NCI-H128 (cell line): ENCODE results near the gene RBMS1.
"Not testable (repeated sequence)": the region's sequence is repeated elsewhere in the genome, so short reads cannot be mapped to it uniquely, and the experiment has no call there.

ENCODE experiments used
- DNase-seq: peaks from one replicate; lab custom pipeline; 2025; ENCODE audit not compliant: unreplicated experiment; lab: John Stamatoyannopoulos, UW

Gene RBMS1

DNA sequence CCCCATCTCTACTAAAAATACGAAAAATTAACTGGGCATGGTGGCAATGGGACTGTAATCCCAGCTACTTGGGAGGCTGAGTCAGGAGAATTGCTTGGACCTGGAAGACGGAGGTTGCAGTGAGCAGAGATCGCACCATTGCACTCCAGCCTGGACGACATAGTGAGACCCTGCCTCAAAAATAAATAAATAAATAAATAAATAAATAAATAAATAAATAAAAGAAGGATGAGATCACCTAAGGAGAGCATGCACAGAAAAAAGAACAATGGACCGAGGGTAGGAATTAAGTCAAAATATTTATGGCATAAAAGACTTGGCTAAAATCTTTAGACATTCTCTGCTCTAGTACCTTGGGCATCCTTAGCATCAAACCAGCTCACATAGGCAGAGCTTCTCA, 8.9 kb upstream of the RBMS1 start:
- DNase-seq: no peak

DNA sequence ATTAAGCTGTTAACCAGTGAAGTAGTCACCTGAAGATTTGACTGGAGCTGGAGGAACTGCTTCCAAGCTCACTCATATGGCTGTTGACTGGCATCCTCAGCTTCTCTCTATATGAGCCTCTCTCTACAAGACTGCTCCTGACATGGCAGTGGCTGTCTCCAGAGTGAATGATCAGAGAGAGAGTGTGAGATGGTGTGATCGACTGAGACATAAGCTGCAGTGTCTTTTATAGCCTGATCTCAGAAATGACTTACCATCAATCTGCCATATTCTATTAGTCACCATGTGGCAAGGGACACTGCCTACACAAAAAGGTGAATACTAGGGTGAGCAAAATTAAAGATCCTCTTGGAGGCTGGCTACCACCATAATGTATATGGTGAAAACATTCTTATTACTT, 7.8 kb upstream of the RBMS1 start:
- DNase-seq: no peak

GRCh38 chr2:160499865-160500264, 6.3 kb upstream of the RBMS1 start:
- DNase-seq: no peak

- DNase-seq: no peak
These were observed 4.5 kb upstream of the RBMS1 start for GRCh38 chr2:160498137-160498536.

GRCh38 chr2:160494201-160494644, 616 bp upstream of the RBMS1 start:
- DNase-seq: no peak

DNA sequence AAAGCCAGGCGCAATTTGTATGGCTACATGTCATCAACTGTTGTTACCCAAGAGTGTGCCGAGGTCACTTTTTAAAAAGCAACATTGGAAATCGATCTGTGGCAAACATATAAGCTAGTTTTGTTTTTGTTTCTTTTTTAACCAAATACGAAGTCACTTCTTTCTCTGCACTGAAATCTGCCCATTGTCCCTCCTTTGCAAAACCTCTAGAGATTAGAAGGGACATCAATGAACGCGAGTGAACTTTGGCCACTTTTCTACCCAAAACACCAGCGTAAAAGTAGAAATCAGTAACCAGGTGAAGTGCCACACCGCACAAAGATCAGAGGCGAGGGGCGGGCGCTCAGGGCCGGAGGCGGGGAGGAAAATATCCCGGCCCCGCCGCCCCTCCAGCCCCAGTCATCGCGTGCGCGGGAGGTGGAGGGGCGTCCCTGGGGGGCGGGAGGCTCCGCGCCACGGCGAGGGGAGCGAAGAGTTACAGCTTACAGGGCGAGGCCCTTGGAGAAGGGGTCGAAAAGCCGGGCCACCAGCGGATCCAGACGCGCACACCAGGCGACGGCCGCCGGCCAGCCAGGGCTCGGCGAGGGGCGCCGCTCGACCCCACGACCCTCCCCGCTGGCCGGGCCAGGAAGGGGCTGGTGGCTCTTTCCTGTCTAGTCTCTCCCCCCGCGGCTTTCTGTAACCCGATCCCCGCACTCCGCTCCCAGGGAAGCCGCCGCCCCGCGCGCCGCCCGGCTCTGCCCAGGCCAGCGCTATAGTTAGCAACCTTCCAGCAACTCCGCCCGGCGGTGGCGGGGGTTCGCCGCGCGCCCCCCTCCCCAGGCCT, 993 bp downstream of the RBMS1 start:
- DNase-seq: no peak

GRCh38 chr2:160491911-160492371, 1.7 kb downstream of the RBMS1 start:
- DNase-seq: no peak

DNA sequence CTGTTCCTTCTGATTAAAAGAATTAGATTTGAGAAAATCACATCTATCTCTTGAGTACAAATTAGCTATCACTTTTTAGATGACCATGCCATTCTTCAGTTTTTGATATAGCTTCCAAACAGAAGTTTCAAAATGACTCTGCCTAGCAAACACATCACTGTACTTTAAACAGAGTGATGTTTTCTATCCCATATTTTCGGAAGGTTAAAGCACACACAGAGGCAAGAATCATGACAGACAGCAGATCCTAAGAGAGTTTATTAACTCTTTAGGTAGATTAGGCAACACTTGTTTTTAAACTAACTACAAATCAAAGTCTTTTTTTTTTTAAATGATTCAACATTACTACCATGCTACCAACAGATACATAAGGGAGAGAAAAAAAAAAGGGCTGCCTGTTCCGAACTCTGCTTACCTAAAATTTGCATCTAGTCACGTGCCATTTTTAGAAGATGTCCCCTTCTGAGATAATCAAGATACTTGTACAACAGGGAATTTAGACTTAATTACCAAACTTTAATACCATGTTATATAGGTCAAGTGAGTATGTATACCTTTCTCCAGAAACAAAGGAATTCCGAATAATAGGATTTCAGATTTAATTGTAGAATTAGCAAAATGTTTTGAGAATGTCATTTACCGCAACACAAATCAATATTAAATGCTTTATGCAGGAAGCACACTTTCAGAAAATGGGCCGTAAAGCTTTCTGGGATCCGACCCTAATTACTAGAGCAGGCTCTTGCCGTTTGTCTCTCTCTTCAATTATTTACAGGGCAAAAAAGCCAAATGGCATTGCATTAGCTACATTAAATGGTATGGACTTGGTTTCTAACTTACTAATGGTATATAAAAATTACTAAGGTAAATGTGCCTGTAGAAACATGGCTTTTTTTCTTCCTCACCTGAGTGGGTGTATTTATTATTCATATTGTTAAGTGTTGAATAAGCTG, 2.6 kb downstream of the RBMS1 start:
- DNase-seq: no peak

- DNase-seq: no peak
These were observed 4.5 kb downstream of the RBMS1 start for GRCh38 chr2:160489111-160489510.

GRCh38 chr2:160488289-160488688, 5.3 kb downstream of the RBMS1 start:
- DNase-seq: not testable (repeated sequence)

DNA sequence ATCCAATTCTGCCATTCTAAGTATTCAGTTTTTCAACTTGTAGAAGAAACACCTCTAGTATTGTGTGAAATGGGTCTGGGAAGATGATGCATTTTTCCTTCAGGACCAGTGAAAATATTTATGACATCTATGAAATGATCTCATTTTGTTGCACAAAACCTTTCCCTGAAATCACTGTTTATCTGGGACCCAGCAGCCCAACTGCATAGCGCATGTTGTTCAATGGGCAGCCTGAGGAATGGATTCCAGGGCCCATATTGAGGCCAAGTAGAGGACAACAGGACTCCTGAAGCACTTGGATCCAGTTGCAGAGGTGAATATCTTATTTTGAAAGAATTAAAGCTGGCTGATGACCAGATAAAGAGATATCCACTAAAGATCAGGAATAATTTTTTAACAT, 7.3 kb downstream of the RBMS1 start:
- no peak for DNase-seq

- DNase-seq: no peak
These were observed 8.6 kb downstream of the RBMS1 start for GRCh38 chr2:160484859-160485520.

- DNase-seq: no peak
These were observed 10.9 kb downstream of the RBMS1 start for GRCh38 chr2:160482673-160483072.

DNA sequence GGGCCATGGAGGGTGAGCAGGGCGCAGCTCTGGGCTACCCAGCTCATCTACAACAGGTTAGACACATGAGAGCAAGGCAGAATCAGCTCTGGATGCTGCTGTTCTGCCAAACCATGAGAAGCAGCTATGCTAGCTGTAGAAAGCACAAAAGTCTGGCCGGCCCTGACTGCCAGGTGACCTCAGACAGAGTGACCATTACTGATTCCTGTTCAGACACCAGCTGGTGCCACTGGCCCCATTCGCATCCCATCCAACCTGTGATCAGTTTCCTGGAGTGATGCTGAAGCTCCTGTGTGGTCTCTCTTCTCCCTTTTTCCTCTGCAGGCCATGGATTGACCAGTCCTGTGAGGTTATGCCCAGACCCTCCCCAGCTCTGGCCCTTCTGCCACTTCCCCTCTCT, 14.3 kb downstream of the RBMS1 start:
- DNase-seq: no peak

DNA sequence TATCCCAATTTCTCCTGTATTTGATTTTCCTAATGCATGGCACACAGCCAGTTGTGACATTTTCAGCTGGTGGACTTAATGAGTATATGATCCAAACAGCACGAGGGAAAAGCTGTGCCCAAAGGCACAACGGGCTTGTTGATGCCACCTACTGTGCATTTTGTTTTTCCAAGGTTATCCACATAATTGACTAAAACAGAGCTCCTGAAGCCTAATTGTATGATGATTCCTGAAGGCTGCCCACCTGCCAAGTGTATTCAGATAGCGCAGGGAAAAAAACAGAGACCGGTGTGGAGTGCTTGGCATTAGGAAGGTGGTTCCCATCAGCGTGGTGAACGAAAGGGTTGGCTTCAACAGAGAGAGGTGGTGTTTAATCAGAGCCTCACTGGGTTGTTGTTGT, 14.9 kb downstream of the RBMS1 start:
- DNase-seq: no peak

DNA sequence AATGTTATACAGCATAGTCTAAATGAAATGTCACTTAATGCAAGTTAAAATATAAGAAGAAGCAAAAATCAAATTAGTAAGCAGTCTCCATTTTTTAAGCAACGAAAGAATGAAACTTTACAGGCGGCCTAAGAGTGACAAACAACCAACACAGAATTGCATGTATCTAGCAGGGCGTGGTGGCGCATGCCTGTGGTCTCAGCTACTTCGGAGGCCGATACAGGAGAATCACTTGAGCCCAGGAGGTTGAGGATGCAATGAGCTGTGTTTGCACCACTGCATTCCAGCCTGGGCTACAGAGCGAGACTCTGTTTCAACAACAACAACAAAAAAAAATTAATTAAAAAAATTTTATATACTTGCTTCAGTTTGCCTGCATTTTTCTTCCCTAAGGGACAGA, 16.6 kb downstream of the RBMS1 start:
- DNase-seq: no peak

GRCh38 chr2:160474891-160475787, 18.5 kb downstream of the RBMS1 start:
- DNase-seq: no peak

DNA sequence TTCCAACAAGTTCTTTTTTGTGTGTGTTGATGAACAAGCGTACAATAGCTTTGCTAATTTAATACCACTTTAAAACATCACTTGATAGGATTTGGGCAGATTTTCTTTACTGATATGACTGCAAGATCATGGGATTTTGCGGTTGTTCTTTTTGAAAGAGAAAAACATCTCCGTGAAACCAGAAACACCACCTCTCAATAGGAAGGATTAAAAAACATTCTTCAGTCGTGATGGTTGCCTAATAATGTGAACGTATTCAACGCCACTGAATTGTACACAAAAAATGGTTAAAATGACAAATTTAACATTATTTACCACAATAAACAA, 19.3 kb downstream of the RBMS1 start:
- DNase-seq: no peak

DNA sequence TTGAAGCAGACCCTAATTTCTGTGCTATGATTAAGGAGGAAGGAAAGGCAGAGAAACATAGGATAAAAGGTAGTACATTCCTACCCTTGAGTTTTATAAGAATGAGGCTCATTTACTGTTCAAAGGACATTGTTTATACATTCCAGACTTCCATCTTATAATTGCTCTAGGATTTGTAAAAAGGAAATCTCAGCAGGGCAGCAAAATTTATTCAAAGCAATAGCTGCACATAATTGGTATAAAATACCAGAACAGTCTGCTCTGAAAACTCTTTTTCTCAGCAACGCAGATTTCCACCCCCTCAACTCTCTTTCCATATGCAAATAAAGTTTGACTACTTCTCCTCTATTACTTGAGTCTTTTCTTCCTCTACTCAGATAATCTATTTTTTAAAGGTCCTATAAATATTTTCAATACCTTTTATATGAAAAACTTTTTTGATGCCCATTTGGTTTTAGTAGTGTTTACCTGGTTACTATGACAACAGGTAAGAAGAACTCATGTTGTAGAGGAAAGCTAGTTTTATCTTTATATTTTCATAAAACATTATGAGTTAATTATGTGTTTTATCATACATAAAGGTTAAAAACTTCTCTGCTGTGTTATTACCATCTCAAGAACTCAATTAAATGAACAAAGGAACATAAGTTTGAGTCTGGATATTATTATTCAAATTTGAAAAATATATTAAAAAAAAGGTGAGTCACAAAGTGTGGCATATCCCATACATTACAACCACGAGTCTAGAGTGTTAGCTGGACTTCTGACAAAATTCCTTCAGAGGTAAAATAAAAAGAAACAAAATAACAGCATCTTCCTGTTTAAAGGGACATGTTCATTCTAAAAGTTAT, 19.9 kb downstream of the RBMS1 start:
- no peak for DNase-seq

- peak; percentile 51 for DNase-seq
These were observed 20.8 kb downstream of the RBMS1 start for GRCh38 chr2:160472839-160473251.
